Measurements from ENCODE around the gene OR2B6. TPM values are rescaled to one million over a fixed set of nuclear protein-coding genes. Genes with fewer than 3 reads are reported as not detected.

The OR2B6 gene
- polyA plus RNA-seq, 5 donors = 0.24 to 0.40 (median 0.33) TPM; not detected in 1

DNA sequence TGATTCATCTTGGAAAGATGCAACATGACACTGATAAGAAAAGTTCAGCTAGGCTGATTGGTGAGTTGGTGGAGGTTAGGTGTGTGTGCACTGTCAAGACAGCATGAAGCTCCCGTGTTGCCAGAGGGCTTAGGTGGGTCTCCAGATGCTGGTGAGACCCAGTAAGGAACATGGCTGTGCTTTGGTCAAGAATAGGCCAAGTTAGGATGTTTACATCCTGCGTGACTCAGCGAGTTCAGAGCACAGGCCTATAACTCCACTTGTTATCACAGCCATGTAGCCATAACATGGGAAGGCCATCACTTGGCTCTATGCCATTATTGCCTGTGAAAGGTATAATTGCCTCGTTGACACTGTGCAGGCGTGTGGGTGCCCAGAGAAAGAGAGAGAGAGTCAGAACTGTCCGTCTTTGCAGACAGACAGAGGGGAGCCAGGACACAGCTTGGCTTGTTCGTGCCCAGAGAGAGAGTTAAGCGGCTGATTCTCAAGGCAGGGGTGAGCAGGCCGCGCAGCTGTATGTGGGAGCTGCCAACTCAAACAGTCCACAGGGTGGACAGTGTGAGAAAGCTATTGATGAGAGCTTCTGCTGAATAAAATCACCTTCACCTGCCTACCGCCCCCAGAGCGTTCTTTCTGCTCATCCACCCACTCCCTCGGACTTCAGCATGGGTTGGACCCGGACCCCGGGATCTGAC is 43.5 kb downstream of the OR2B6 start:
- DNase-seq = no peak

DNA sequence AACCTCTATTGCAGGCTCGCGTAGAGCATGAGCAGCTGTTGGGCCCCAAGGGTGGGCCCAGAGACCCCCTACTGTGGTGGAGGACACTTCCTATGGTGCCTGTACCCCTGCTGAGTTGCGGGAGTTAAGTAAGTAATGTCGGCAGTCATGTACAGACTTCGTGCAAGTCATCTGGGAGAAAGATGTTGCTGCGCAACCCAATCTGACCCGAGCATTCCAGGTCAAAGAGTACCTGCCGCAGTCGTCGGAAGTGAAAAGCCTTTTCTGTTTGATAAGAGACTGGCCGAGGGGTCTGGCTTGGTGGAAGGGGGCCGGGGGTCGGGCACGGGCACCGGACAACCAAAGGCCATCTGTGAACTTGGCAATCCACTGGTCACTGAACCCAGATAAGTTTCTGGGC is 44.3 kb downstream of the OR2B6 start:
- no peak for DNase-seq

DNA sequence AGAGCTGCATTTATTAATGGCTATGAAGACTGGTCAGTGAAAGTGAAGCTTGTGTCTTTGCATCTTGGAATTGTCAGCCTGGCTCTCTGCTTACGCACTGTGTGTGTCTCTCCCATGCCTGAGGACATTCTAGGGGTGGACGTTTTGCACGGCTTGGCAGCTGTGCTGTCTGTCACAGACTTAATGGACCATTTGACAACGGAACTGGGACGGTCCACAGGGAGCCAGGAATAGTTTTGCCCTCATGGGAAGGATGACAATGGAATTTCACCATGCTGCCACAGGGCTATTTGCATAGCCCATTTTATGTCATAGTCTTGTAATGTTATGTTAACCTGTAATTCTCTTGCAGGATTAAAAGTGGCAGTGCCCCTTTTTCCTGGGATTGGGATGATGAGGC is 44.7 kb downstream of the OR2B6 start:
- no peak for DNase-seq

GRCh38 chr6:28002161-28002560 is 45.1 kb downstream of the OR2B6 start:
- no peak for DNase-seq

DNA sequence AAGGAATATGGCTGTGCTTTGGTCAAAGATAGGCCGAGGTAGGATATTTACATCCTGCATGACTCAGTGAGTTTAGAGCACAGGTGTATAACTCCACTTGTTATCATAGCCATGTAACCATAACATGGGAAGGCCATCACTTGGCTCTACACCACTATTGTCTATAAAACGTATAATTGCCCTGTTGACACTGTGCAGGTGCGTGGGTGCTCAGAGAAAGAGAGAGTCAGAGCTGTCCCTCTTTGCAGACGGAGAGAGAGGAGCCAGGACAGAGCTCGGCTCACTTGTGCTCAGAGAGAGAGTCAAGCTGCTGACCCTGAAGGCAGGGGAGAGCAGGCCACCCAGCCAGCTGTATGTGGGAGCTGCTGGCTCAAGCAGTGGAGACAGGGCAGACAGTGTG is 46.0 kb downstream of the OR2B6 start:
- DNase-seq = no peak

GRCh38 chr6:28003661-28004060 is 46.6 kb downstream of the OR2B6 start:
- no peak for DNase-seq

DNA sequence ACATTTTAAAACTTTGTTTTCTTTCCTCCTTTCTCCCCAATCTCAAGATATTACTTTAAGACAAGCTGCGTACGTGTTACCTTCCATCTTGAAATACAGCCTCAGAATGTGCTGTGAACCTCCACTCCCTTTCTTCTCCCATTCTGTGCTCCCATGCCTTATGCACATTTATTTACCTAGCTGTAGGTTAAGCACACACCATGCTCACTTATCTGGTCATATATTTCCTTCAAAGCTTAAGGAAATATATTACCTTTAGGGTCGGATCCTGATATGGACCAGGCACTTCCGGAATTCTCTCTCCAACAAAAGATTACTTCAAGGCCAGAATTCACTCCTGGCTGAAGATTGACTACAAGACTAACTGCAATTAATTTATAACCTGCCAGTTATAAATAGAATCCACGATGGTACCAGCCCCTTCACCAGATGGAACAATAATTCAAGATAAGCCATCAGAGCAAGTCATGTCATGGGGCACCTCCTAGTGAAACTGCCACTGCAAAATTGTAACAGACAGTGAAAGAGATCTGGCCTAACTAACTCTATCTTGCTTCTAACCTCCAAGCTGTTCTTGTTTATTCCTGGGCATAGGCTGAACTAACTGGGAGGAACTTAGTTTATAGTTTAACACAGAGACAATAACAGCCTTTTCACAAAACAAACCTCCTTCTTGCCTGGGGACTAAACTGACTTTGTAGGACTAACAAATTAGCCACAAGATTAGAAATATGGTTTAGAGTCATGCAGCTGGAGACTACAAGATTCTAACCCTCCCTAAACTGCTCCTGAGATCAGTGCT is 47.5 kb downstream of the OR2B6 start:
- no peak for DNase-seq

GRCh38 chr6:28005152-28005890 is 48.3 kb downstream of the OR2B6 start:
- peak; percentile 21 to 54 for DNase-seq

GRCh38 chr6:28005975-28006374 is 48.9 kb downstream of the OR2B6 start:
- no peak for DNase-seq

Other genes starting within 250 kb of the OR2B6 start
- not detected for gene OR2B2, start 44.8 kb upstream of the OR2B6 start, polyA plus RNA-seq (ENCODE audit: insufficient read depth in 1 of 5, insufficient read length in 5 of 5, low replicate concordance in 1 of 5)
- 1 to 10 TPM; 2.2 to 3.3 (median 3.2) TPM for gene ZNF165, start 123.3 kb downstream of the OR2B6 start, polyA plus RNA-seq (ENCODE audit: insufficient read depth in 1 of 5, insufficient read length in 5 of 5, low replicate concordance in 1 of 5)
- gene ZSCAN16, start 167.4 kb downstream of the OR2B6 start, polyA plus RNA-seq (ENCODE audit: insufficient read depth in 1 of 5, insufficient read length in 5 of 5, low replicate concordance in 1 of 5) = 10 to 100 TPM in 4 of 5 donors, 1 to 10 TPM in 1; 8.7 to 12.5 (median 11.3) TPM
- 10 to 100 TPM; 28.2 to 53.0 (median 47.0) TPM for gene ZKSCAN8, start 184.6 kb downstream of the OR2B6 start, polyA plus RNA-seq (ENCODE audit: insufficient read depth in 1 of 5, insufficient read length in 5 of 5, low replicate concordance in 1 of 5)

Measured in right lung (tissue), 5 donors.